Measurements from ENCODE around the gene CTNND2. TPM values are rescaled to one million over a fixed set of nuclear protein-coding genes. Genes with fewer than 3 reads are reported as not detected.

CTNND2 gene
- total and polyA plus RNA-seq, 10 of the 15 experiments (the other 5 are each of a cell fraction or from before 2014, with no cell fraction given), result 0.02 to 0.16 (median 0.04) TPM; not detected in 7

DNA sequence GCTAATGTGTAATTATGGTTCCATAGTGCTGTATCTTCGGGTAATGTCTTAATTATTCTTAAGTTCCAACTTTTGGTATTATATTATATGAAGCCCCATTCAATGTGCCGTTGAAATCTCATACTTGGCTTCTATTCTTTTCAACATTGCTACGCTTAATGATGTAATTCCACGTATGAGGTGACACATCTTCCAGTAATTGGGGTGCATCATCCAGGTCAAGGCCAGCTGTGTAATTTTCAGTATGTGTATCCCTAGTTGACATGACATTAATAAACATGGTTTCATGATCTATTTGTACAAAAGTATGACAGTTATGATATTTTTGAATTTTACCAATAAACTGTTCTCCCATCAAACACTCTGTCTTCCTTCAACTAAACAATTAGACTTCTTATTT lies 546.3 kb downstream of the CTNND2 start:
- BruUV-seq (replicated peaks), result no TSS peak
- Histone ChIP-seq H3K4me1 (ENCODE audit: control insufficient read depth, insufficient read depth, low read length) (no peaks in the 10 kb centered on the region), H4K20me1 (ENCODE audit: control insufficient read depth, insufficient read depth) (no peaks in the 10 kb centered on the region), H3K4me2 (ENCODE audit: control insufficient read depth, insufficient read depth) (no peak overlapping the region), H3K27ac (ENCODE audit: control insufficient read depth, insufficient read depth) (no peak overlapping the region), H3K27me3 (replicated peaks in 1 of 2; ENCODE audit: control insufficient read depth in 2 of 2, insufficient read depth in 2 of 2, low read length in 1 of 2) (no peaks in the 10 kb centered on the region), H3K9me3 (replicated peaks; ENCODE audit: control insufficient read depth, insufficient read depth, low read length) (no peaks in the 10 kb centered on the region), H3K4me3 (no peak overlapping the region), H3K79me2 (ENCODE audit: control insufficient read depth, insufficient read depth, low read length) (no peaks in the 10 kb centered on the region), H3K36me3 (ENCODE audit: control insufficient read depth in 2 of 2, insufficient read depth in 2 of 2, low read length in 1 of 2) (no peaks in the 10 kb centered on the region), H3K9ac (ENCODE audit: control insufficient read depth, insufficient read depth, low read length) (no peak overlapping the region), H2AFZ (ENCODE audit: control insufficient read depth, low read depth, low read length) (no peak overlapping the region)
- SMC1A ChIA-PET (ENCODE audit: uncharacterized antibody, unreplicated experiment), result no interaction called here
- intact Hi-C loops (cut with micrococcal nuclease; ENCODE audit: unreplicated experiment) (no loop called here), in situ Hi-C loops (cut with MboI) (no loop called here)
- FAIRE-seq, result no peak
- RAD21 ChIA-PET (ENCODE audit: unreplicated experiment), result no interaction called here
- CTCF ChIA-PET, result no interaction called here
- POLR2A ChIA-PET, result no interaction called here
- no peak for TF ChIP-seq MTA3 (IDR thresholded peaks at IDR 0.05; ENCODE audit: borderline replicate concordance, low read length)
- TF ChIP-seq JUNB (IDR thresholded peaks at IDR 0.05), result no peak
- TF ChIP-seq MXI1 (IDR thresholded peaks at IDR 0.05; ENCODE audit: low read depth, low read length), result no peak
- no peak for TF ChIP-seq TARDBP (IDR thresholded peaks at IDR 0.05; ENCODE audit: borderline replicate concordance)
- TF ChIP-seq, protein P1, sequence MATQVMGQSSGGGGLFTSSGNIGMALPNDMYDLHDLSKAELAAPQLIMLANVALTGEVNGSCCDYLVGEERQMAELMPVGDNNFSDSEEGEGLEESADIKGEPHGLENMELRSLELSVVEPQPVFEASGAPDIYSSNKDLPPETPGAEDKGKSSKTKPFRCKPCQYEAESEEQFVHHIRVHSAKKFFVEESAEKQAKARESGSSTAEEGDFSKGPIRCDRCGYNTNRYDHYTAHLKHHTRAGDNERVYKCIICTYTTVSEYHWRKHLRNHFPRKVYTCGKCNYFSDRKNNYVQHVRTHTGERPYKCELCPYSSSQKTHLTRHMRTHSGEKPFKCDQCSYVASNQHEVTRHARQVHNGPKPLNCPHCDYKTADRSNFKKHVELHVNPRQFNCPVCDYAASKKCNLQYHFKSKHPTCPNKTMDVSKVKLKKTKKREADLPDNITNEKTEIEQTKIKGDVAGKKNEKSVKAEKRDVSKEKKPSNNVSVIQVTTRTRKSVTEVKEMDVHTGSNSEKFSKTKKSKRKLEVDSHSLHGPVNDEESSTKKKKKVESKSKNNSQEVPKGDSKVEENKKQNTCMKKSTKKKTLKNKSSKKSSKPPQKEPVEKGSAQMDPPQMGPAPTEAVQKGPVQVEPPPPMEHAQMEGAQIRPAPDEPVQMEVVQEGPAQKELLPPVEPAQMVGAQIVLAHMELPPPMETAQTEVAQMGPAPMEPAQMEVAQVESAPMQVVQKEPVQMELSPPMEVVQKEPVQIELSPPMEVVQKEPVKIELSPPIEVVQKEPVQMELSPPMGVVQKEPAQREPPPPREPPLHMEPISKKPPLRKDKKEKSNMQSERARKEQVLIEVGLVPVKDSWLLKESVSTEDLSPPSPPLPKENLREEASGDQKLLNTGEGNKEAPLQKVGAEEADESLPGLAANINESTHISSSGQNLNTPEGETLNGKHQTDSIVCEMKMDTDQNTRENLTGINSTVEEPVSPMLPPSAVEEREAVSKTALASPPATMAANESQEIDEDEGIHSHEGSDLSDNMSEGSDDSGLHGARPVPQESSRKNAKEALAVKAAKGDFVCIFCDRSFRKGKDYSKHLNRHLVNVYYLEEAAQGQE (IDR thresholded peaks at IDR 0.05; ENCODE audit: low read depth, low read length), result no peak
- TF ChIP-seq RB1 (IDR thresholded peaks at IDR 0.05; ENCODE audit: borderline replicate concordance), result no peak
- TF ChIP-seq, protein P2, sequence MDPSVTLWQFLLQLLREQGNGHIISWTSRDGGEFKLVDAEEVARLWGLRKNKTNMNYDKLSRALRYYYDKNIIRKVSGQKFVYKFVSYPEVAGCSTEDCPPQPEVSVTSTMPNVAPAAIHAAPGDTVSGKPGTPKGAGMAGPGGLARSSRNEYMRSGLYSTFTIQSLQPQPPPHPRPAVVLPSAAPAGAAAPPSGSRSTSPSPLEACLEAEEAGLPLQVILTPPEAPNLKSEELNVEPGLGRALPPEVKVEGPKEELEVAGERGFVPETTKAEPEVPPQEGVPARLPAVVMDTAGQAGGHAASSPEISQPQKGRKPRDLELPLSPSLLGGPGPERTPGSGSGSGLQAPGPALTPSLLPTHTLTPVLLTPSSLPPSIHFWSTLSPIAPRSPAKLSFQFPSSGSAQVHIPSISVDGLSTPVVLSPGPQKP (IDR thresholded peaks at IDR 0.05; ENCODE audit: low read depth, low read length), result no peak
- no peak for TF ChIP-seq NFIC (IDR thresholded peaks at IDR 0.05; ENCODE audit: low read depth, low read length)
- TF ChIP-seq POLR2AphosphoS2 (IDR thresholded peaks at IDR 0.05; ENCODE audit: low read depth, low read length), result no peak
- TF ChIP-seq, protein P3, sequence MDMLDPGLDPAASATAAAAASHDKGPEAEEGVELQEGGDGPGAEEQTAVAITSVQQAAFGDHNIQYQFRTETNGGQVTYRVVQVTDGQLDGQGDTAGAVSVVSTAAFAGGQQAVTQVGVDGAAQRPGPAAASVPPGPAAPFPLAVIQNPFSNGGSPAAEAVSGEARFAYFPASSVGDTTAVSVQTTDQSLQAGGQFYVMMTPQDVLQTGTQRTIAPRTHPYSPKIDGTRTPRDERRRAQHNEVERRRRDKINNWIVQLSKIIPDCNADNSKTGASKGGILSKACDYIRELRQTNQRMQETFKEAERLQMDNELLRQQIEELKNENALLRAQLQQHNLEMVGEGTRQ (IDR thresholded peaks at IDR 0.05; ENCODE audit: borderline replicate concordance, low read depth, low read length), result no peak
- TF ChIP-seq DPF2 (IDR thresholded peaks at IDR 0.05), result no peak
- TF ChIP-seq CEBPB (IDR thresholded peaks at IDR 0.05; ENCODE audit: borderline replicate concordance in 1 of 2, low read depth in 2 of 2, low read length in 2 of 2), result no peak
- TF ChIP-seq ZBED1 (IDR thresholded peaks at IDR 0.05; ENCODE audit: borderline replicate concordance), result no peak
- WGBS (ENCODE audit: insufficient coverage, insufficient replicate concordance, low lambda C conversion rate, missing lambda C conversion rate), result 5% methylated on average over 4 of the region's 4 CpGs
- ATAC-seq, result no peak
- DNase-seq (ENCODE audit: low read depth, low spot score), result no peak

Data from GM12878 (cell line).